PC-3 (cell line): ENCODE results near the gene CMTM7.

ENCODE experiments used
- EZH2 ChIP-seq: fragments of 300-600 bp; sonication (generic); IDR thresholded peaks from one replicate; pipeline ENCODE4 v1.6.1; 2017; ENCODE audit warnings: antibody characterized with exemption, mild to moderate bottlenecking, low read length; ENCODE audit not compliant: unreplicated experiment
- EZH2phosphoT487 ChIP-seq: fragments of 300-600 bp; sonication (generic); IDR thresholded peaks from 2 replicates; pipeline ENCODE4 v1.6.1; 2018; ENCODE audit warnings: mild to moderate bottlenecking, antibody characterized with exemption, low read length, borderline replicate concordance
- TF ChIP-seq, protein P1 (sequence below): fragments of 300-600 bp; sonication (generic); conservative IDR thresholded peaks from 2 replicates; pipeline ENCODE4 v1.5.1; 2017; ENCODE audit warnings: antibody characterized with exemption, low read depth, mild to moderate bottlenecking, low read length

DNA sequence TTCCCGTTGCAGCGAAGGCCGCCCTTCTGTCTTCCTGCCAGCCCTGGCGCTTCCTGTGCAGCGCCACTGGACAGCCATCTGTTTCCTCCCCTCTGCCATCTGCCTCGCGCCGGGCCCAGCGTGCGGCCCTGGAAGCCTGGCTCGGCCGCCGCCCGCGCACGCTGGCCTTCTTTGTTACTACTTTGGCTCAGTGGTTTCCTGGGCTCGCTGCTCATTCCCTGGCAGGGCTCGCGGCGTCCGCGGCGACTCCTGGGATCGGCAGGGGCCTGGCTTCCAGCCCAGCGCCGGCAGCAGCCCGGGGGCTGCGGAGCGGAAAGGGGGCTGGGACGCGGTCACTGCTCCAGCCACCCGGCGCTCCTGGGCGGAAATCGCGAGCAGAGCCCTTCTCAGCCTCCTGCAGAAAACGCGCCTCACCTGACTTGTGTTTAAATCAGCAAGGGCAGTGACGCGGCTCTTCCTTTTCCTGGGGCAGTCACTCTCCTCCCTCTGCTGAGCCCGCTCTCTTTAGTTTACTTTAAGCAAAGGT is 10.0 kb downstream of the CMTM7 start:
- TF ChIP-seq EZH2 (no peak), EZH2phosphoT487 (peak; percentile 83)
- TF ChIP-seq, protein P1, sequence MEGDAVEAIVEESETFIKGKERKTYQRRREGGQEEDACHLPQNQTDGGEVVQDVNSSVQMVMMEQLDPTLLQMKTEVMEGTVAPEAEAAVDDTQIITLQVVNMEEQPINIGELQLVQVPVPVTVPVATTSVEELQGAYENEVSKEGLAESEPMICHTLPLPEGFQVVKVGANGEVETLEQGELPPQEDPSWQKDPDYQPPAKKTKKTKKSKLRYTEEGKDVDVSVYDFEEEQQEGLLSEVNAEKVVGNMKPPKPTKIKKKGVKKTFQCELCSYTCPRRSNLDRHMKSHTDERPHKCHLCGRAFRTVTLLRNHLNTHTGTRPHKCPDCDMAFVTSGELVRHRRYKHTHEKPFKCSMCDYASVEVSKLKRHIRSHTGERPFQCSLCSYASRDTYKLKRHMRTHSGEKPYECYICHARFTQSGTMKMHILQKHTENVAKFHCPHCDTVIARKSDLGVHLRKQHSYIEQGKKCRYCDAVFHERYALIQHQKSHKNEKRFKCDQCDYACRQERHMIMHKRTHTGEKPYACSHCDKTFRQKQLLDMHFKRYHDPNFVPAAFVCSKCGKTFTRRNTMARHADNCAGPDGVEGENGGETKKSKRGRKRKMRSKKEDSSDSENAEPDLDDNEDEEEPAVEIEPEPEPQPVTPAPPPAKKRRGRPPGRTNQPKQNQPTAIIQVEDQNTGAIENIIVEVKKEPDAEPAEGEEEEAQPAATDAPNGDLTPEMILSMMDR: 0 out of 2 replicates have a peak, but pooled peaks have one; percentile 8
